Lung microvascular endothelial cell (primary cell): ENCODE results near the gene PTPA. TPM values are rescaled to one million over a fixed set of nuclear protein-coding genes. Genes with fewer than 3 reads are reported as not detected.
A peak's percentile ranks its signal among the peaks of the same experiment; 100 is the strongest.
"Not testable (repeated sequence)": the region's sequence is repeated elsewhere in the genome, so short reads cannot be mapped to it uniquely, and the experiment has no call there.

Source experiments
- DNase-seq, 2 donors: peaks; one replicate each; pipeline versions ENCODE4 v3.0.0 to v3.0.0-alpha.2; 2010; ENCODE audit warnings: low read depth in 2 of 2
- total RNA-seq: library from RNA; depleted of rRNA; stranded (reverse); fragments of >200 nt; gene quantifications from 2 replicates; pipeline ENCODE4 v1.2.1, GENCODE V29; 2014

Gene PTPA
- total RNA-seq, 1 donor from 2014 or later: 86.1 TPM

GRCh38 chr9:129175825-129176633, 64.8 kb downstream of the PTPA start:
- DNase-seq: peak; percentile 70 to 83

GRCh38 chr9:129176701-129177442, 65.7 kb downstream of the PTPA start:
- DNase-seq: peak; percentile 72 to 78

GRCh38 chr9:129177443-129177790, 66.2 kb downstream of the PTPA start:
- DNase-seq: peak in 1 of 2 donors; percentile 67

GRCh38 chr9:129177791-129178567, 66.8 kb downstream of the PTPA start, which contains the start of gene IER5L:
TSS of gene IER5L (minus strand) at chr9:129178261. CDS start at chr9:129178052, 209 bp downstream.
- peak; percentile 95 to 97 for DNase-seq

- DNase-seq: no peak
Measured at GRCh38 chr9:129178568-129179382, 67.6 kb downstream of the PTPA start.

- DNase-seq: no peak
Measured at GRCh38 chr9:129181246-129181645, 70.0 kb downstream of the PTPA start.

- no peak for DNase-seq
Measured at GRCh38 chr9:129182122-129182521, 70.9 kb downstream of the PTPA start.

GRCh38 chr9:129182625-129183494, 71.6 kb downstream of the PTPA start:
- DNase-seq: peak; percentile 21 to 27

- DNase-seq: no peak
Measured at GRCh38 chr9:129183495-129184218, 72.4 kb downstream of the PTPA start.

GRCh38 chr9:129184219-129184524, 73.0 kb downstream of the PTPA start:
- no peak for DNase-seq

GRCh38 chr9:129184596-129185122, 73.4 kb downstream of the PTPA start:
- no peak for DNase-seq

GRCh38 chr9:129185402-129185801, 74.2 kb downstream of the PTPA start:
- DNase-seq: no peak

GRCh38 chr9:129185991-129186390, 74.8 kb downstream of the PTPA start:
- DNase-seq: no peak

- no peak for DNase-seq
Measured at GRCh38 chr9:129187042-129187441, 75.8 kb downstream of the PTPA start.

GRCh38 chr9:129189971-129190370, 78.8 kb downstream of the PTPA start:
- DNase-seq: not testable (repeated sequence)

- no peak for DNase-seq
Measured at GRCh38 chr9:129191234-129191633, 80.0 kb downstream of the PTPA start.

- no peak for DNase-seq
Measured at GRCh38 chr9:129193655-129194054, 82.4 kb downstream of the PTPA start.

GRCh38 chr9:129194221-129194620, 83.0 kb downstream of the PTPA start:
- DNase-seq: no peak

- no peak for DNase-seq
Measured at GRCh38 chr9:129195606-129196005, 84.4 kb downstream of the PTPA start.
